WTC11 (cell line): Measurements from ENCODE around the gene ABHD13. TPM values are rescaled to one million over a fixed set of nuclear protein-coding genes. Genes with fewer than 3 reads are reported as not detected.

ENCODE experiments used
- ATAC-seq: fragments of 200-7000 bp; cut with Tn5 transposase; 2 replicates; pipeline ENCODE4 v1.10.0; 2021; ENCODE audit warnings: mild to moderate bottlenecking, moderate library complexity
- CTCF ChIA-PET: fragments of 300-600 bp; sonication (Branson Sonifier 250); formaldehyde crosslinking; loops from one replicate; lab custom pipeline; 2021; ENCODE audit warnings: antibody characterized with exemption; lab: Charles Lee
- POLR2A ChIA-PET: fragments of 350-600 bp; sonication (Branson Sonifier 250); formaldehyde crosslinking; loops from one replicate; lab custom pipeline; 2021; ENCODE audit warnings: antibody characterized with exemption; lab: Charles Lee
- DNase-seq: peaks from one replicate; pipeline ENCODE4 v3.0.0; 2021; ENCODE audit warnings: low spot score
- H3K27ac Mint-ChIP-seq: 2 replicates; pipeline ENCODE4 v1.8.0; 2021; ENCODE audit warnings: mixed read lengths
- H3K27me3 Mint-ChIP-seq: 2 replicates; pipeline ENCODE4 v1.8.0; 2021; ENCODE audit warnings: low read depth, mild to moderate bottlenecking, moderate library complexity, mixed read lengths
- H3K36me3 Mint-ChIP-seq: 2 replicates; pipeline ENCODE4 v1.8.0; 2021; ENCODE audit warnings: mixed read lengths
- H3K4me1 Mint-ChIP-seq: 2 replicates; pipeline ENCODE4 v1.8.0; 2022; ENCODE audit warnings: mixed read lengths
- H3K4me3 Mint-ChIP-seq: 2 replicates; pipeline ENCODE4 v1.8.0; 2021; ENCODE audit warnings: mild to moderate bottlenecking, moderate library complexity, mixed read lengths
- H3K9me3 Mint-ChIP-seq: 2 replicates; pipeline ENCODE4 v1.8.0; 2021; ENCODE audit warnings: mixed read lengths
- CBFB ChIP-seq: sonication (generic); formaldehyde crosslinking; IDR thresholded peaks from 2 replicates; pipeline ENCODE4 v1.8.1; 2022; ENCODE audit warnings: mild to moderate bottlenecking, low read depth, missing genetic modification reagents
- CREB1 ChIP-seq: sonication (generic); formaldehyde crosslinking; IDR thresholded peaks from 2 replicates; pipeline ENCODE4 v1.8.0; 2023; ENCODE audit warnings: mild to moderate bottlenecking, missing genetic modification reagents
- E2F4 ChIP-seq: sonication (generic); formaldehyde crosslinking; IDR thresholded peaks from 2 replicates; pipeline ENCODE4 v1.8.1; 2022; ENCODE audit warnings: low read depth, mild to moderate bottlenecking, moderate library complexity, missing genetic modification reagents, borderline replicate concordance
- FOXP1 ChIP-seq: sonication (generic); formaldehyde crosslinking; IDR thresholded peaks from 2 replicates; pipeline ENCODE4 v1.8.0; 2022; ENCODE audit warnings: missing genetic modification reagents, mild to moderate bottlenecking, moderate library complexity, borderline replicate concordance
- FOXP4 ChIP-seq: sonication (generic); formaldehyde crosslinking; IDR thresholded peaks from 2 replicates; pipeline ENCODE4 v1.8.0; 2022; ENCODE audit warnings: mild to moderate bottlenecking, missing genetic modification reagents
- NR3C1 ChIP-seq: sonication (generic); formaldehyde crosslinking; conservative IDR thresholded peaks from 2 replicates; pipeline ENCODE4 v1.8.1; 2023; ENCODE audit warnings: low read depth, mild to moderate bottlenecking, missing genetic modification reagents
- OVOL2 ChIP-seq: fragments of 250-450 bp; sonication (Bioruptor Pico); IDR thresholded peaks from 2 replicates; pipeline ENCODE4 v1.9.0; 2021; ENCODE audit warnings: mild to moderate bottlenecking, borderline replicate concordance
- PRDM15 ChIP-seq: sonication (generic); formaldehyde crosslinking; IDR thresholded peaks from 2 replicates; pipeline ENCODE4 v1.8.0; 2022; ENCODE audit warnings: missing genetic modification reagents
- SOX15 ChIP-seq: fragments of 250-450 bp; sonication (Bioruptor Pico); IDR thresholded peaks from 2 replicates; pipeline ENCODE4 v1.9.0; 2021; ENCODE audit warnings: mild to moderate bottlenecking
- TEAD4 ChIP-seq: sonication (generic); formaldehyde crosslinking; IDR thresholded peaks from 2 replicates; pipeline ENCODE4 v1.8.0; 2022; ENCODE audit warnings: mild to moderate bottlenecking, missing genetic modification reagents
- ZNF138 ChIP-seq: sonication (generic); formaldehyde crosslinking; conservative IDR thresholded peaks from 2 replicates; pipeline ENCODE4 v1.8.1; 2022; ENCODE audit warnings: mild to moderate bottlenecking, moderate library complexity, missing genetic modification reagents
- ZNF281 ChIP-seq: sonication (generic); formaldehyde crosslinking; IDR thresholded peaks from 2 replicates; pipeline ENCODE4 v1.8.0; 2023; ENCODE audit warnings: mild to moderate bottlenecking, missing genetic modification reagents
- ZNF416 ChIP-seq: fragments of 250-450 bp; sonication (Bioruptor Pico); IDR thresholded peaks from 2 replicates; pipeline ENCODE4 v1.9.0; 2021; ENCODE audit warnings: mild to moderate bottlenecking, inconsistent platforms
- ZNF671 ChIP-seq: fragments of 250-450 bp; sonication (Bioruptor Pico); IDR thresholded peaks from 2 replicates; pipeline ENCODE4 v1.8.0; 2021; ENCODE audit warnings: mild to moderate bottlenecking
- total RNA-seq: library from RNA; stranded (reverse); gene quantifications from 3 replicates; pipeline ENCODE4 v1.2.3, GENCODE V29; 2021
- TF ChIP-seq, protein P1 (sequence below): fragments of 250-450 bp; sonication (Bioruptor Pico); IDR thresholded peaks from 2 replicates; pipeline ENCODE4 v1.9.0; 2021; ENCODE audit warnings: moderate library complexity, mild to moderate bottlenecking, inconsistent platforms, borderline replicate concordance
- TF ChIP-seq, protein P2 (sequence below): fragments of 250-450 bp; sonication (Bioruptor Pico); IDR thresholded peaks from 2 replicates; pipeline ENCODE4 v1.9.0; 2021; ENCODE audit warnings: mild to moderate bottlenecking
- TF ChIP-seq, protein P3 (sequence below): sonication (generic); formaldehyde crosslinking; IDR thresholded peaks from 2 replicates; pipeline ENCODE4 v1.8.1; 2023; ENCODE audit warnings: mild to moderate bottlenecking, missing genetic modification reagents, moderate library complexity
- TF ChIP-seq, protein P4 (sequence below): sonication (generic); formaldehyde crosslinking; IDR thresholded peaks from 2 replicates; pipeline ENCODE4 v1.8.1; 2023; ENCODE audit warnings: mild to moderate bottlenecking, missing genetic modification reagents, borderline replicate concordance

ABHD13 gene
- total RNA-seq, 1 experiment from 2014 or later, result 5.4 TPM

DNA sequence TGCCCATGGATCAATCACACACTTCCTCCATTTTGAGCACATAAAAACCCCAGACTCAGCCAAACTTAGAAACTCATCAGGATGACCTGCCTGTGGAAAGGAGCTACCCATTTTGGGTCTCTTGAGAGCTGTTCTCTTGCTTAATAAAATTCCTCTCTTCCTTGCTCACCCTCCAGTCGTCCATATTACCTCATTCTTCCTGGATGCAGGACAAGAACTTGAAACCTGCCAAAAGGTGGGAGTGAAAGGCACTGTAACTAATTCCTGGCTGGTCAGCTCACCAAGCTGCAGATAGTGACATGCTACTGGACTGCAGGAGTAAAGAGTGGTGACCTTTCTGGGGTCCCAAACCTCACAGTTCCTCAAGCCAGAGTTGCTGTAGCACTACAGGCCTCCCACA lies 23.0 kb upstream of the ABHD13 start (continued):
- TF ChIP-seq FOXP4 (CRISPR knock-in tag) (no peak), TEAD4 (CRISPR knock-in tag) (no peak), OVOL2 (CRISPR knock-in tag) (no peak), PRDM15 (CRISPR knock-in tag) (no peak), CREB1 (CRISPR knock-in tag) (no peak), SOX15 (CRISPR knock-in tag) (no peak), ZNF671 (CRISPR knock-in tag) (no peak), CBFB (CRISPR knock-in tag) (no peak), FOXP1 (no peak), NR3C1 (CRISPR knock-in tag) (no peak)
- TF ChIP-seq, protein P1, sequence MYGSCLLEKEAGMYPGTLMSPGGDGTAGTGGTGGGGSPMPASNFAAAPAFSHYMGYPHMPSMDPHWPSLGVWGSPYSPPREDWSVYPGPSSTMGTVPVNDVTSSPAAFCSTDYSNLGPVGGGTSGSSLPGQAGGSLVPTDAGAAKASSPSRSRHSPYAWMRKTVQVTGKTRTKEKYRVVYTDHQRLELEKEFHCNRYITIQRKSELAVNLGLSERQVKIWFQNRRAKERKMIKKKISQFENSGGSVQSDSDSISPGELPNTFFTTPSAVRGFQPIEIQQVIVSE (CRISPR knock-in tag), result no peak
- TF ChIP-seq, protein P2, sequence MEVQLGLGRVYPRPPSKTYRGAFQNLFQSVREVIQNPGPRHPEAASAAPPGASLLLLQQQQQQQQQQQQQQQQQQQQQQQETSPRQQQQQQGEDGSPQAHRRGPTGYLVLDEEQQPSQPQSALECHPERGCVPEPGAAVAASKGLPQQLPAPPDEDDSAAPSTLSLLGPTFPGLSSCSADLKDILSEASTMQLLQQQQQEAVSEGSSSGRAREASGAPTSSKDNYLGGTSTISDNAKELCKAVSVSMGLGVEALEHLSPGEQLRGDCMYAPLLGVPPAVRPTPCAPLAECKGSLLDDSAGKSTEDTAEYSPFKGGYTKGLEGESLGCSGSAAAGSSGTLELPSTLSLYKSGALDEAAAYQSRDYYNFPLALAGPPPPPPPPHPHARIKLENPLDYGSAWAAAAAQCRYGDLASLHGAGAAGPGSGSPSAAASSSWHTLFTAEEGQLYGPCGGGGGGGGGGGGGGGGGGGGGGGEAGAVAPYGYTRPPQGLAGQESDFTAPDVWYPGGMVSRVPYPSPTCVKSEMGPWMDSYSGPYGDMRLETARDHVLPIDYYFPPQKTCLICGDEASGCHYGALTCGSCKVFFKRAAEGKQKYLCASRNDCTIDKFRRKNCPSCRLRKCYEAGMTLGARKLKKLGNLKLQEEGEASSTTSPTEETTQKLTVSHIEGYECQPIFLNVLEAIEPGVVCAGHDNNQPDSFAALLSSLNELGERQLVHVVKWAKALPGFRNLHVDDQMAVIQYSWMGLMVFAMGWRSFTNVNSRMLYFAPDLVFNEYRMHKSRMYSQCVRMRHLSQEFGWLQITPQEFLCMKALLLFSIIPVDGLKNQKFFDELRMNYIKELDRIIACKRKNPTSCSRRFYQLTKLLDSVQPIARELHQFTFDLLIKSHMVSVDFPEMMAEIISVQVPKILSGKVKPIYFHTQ (CRISPR knock-in tag), result no peak
- TF ChIP-seq, protein P3, sequence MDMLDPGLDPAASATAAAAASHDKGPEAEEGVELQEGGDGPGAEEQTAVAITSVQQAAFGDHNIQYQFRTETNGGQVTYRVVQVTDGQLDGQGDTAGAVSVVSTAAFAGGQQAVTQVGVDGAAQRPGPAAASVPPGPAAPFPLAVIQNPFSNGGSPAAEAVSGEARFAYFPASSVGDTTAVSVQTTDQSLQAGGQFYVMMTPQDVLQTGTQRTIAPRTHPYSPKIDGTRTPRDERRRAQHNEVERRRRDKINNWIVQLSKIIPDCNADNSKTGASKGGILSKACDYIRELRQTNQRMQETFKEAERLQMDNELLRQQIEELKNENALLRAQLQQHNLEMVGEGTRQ (CRISPR knock-in tag), result no peak
- TF ChIP-seq, all 79 proteins: peak for 0

GRCh38 chr13:108195861-108196260 lies 22.3 kb upstream of the ABHD13 start:
- CTCF ChIA-PET, result no interaction called here
- TF ChIP-seq, protein P4, sequence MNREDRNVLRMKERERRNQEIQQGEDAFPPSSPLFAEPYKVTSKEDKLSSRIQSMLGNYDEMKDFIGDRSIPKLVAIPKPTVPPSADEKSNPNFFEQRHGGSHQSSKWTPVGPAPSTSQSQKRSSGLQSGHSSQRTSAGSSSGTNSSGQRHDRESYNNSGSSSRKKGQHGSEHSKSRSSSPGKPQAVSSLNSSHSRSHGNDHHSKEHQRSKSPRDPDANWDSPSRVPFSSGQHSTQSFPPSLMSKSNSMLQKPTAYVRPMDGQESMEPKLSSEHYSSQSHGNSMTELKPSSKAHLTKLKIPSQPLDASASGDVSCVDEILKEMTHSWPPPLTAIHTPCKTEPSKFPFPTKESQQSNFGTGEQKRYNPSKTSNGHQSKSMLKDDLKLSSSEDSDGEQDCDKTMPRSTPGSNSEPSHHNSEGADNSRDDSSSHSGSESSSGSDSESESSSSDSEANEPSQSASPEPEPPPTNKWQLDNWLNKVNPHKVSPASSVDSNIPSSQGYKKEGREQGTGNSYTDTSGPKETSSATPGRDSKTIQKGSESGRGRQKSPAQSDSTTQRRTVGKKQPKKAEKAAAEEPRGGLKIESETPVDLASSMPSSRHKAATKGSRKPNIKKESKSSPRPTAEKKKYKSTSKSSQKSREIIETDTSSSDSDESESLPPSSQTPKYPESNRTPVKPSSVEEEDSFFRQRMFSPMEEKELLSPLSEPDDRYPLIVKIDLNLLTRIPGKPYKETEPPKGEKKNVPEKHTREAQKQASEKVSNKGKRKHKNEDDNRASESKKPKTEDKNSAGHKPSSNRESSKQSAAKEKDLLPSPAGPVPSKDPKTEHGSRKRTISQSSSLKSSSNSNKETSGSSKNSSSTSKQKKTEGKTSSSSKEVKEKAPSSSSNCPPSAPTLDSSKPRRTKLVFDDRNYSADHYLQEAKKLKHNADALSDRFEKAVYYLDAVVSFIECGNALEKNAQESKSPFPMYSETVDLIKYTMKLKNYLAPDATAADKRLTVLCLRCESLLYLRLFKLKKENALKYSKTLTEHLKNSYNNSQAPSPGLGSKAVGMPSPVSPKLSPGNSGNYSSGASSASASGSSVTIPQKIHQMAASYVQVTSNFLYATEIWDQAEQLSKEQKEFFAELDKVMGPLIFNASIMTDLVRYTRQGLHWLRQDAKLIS (CRISPR knock-in tag), result no peak
- no peak for TF ChIP-seq E2F4 (CRISPR knock-in tag)
- no peak for TF ChIP-seq ZNF138 (CRISPR knock-in tag)
- TF ChIP-seq CREB1 (CRISPR knock-in tag), result no peak
- TF ChIP-seq ZNF281, result no peak
- no peak for TF ChIP-seq SOX15 (CRISPR knock-in tag)
- no peak for TF ChIP-seq ZNF416 (CRISPR knock-in tag)

More at GRCh38 chr13:108195861-108196260, 22.3 kb upstream of the ABHD13 start:
- POLR2A ChIA-PET, result no interaction called here
- DNase-seq, result no peak
- Mint-ChIP-seq H3K9me3 (peaks cover 18% of the 10 kb centered on the region), H3K27me3 (no peaks in the 10 kb centered on the region), H3K36me3 (0 out of 2 replicates have a peak, but pooled peaks cover 3% of the 10 kb centered on the region), H3K4me3 (no peak overlapping the region), H3K27ac (no peak overlapping the region), H3K4me1 (peaks cover 5% of the 10 kb centered on the region; the same call in 1 of the 2 replicates)
- no peak for ATAC-seq
